T-helper 22 cell (primary cell): ENCODE results near the gene NFATC2.
"Not testable (repeated sequence)": the region's sequence is repeated elsewhere in the genome, so short reads cannot be mapped to it uniquely, and the experiment has no call there.

Experiments used
- DNase-seq: peaks from one replicate; pipeline ENCODE4 v3.0.0-alpha.2; 2020; ENCODE audit warnings: low read depth

Gene NFATC2

GRCh38 chr20:51470499-51470820 lies 72.1 kb downstream of the NFATC2 start:
- DNase-seq: no peak

- DNase-seq: no peak
Measured at GRCh38 chr20:51469578-51470498, 72.7 kb downstream of the NFATC2 start.

- DNase-seq: no peak
Measured at GRCh38 chr20:51469046-51469445, 73.5 kb downstream of the NFATC2 start.

- no peak for DNase-seq
Measured at GRCh38 chr20:51468636-51469035, 73.9 kb downstream of the NFATC2 start.

GRCh38 chr20:51467956-51468626 lies 74.4 kb downstream of the NFATC2 start:
- no peak for DNase-seq

GRCh38 chr20:51463998-51464397 lies 78.5 kb downstream of the NFATC2 start:
- DNase-seq: no peak

GRCh38 chr20:51463560-51463959 lies 79.0 kb downstream of the NFATC2 start:
- DNase-seq: no peak

- no peak for DNase-seq
Measured at GRCh38 chr20:51462566-51463276, 79.8 kb downstream of the NFATC2 start.

GRCh38 chr20:51461846-51462245 lies 80.7 kb downstream of the NFATC2 start:
- DNase-seq: not testable (repeated sequence)

- DNase-seq: no peak
Measured at GRCh38 chr20:51461306-51461705, 81.2 kb downstream of the NFATC2 start.

GRCh38 chr20:51460569-51461265 lies 81.8 kb downstream of the NFATC2 start:
- DNase-seq: no peak

- DNase-seq: no peak
Measured at GRCh38 chr20:51460163-51460562, 82.4 kb downstream of the NFATC2 start.

- no peak for DNase-seq
Measured at GRCh38 chr20:51458751-51459439, 83.6 kb downstream of the NFATC2 start.

- no peak for DNase-seq
Measured at GRCh38 chr20:51457533-51457932, 85.0 kb downstream of the NFATC2 start.

- DNase-seq: peak; percentile 16
Measured at GRCh38 chr20:51456511-51457509, 85.7 kb downstream of the NFATC2 start.

GRCh38 chr20:51454250-51454865 lies 88.2 kb downstream of the NFATC2 start:
- no peak for DNase-seq

- no peak for DNase-seq
Measured at GRCh38 chr20:51452734-51453365, 89.7 kb downstream of the NFATC2 start.

- DNase-seq: no peak
Measured at GRCh38 chr20:51452091-51452613, 90.4 kb downstream of the NFATC2 start.

- no peak for DNase-seq
Measured at GRCh38 chr20:51451484-51451883, 91.0 kb downstream of the NFATC2 start.
